Measurements from ENCODE around the gene UNCX. TPM values are rescaled to one million over a fixed set of nuclear protein-coding genes. Genes with fewer than 3 reads are reported as not detected.

Gene UNCX
- total RNA-seq = not detected

GRCh38 chr7:1232623-1233332 is at the start of gene UNCX:
Gene UNCX (plus strand): TSS chr7:1232872. CDS start chr7:1233018, 146 bp downstream.
- no peaks in the 10 kb centered on the region for H3K4me1 ChIP-seq (replicated peaks)
- H3K36me3 ChIP-seq = no peaks in the 10 kb centered on the region
- WGBS = 4% methylated on average over 18 of the region's 81 CpGs
- H3K9me3 ChIP-seq = no peaks in the 10 kb centered on the region
- H3K27ac ChIP-seq = no peak within 1 kb of the TSS
- no peak for DNase-seq (ENCODE audit: low spot score)
- intact Hi-C loops (cut with DNase I) = no loop called here
- peaks cover 78% of the 10 kb centered on the region for H3K27me3 ChIP-seq (replicated peaks; ENCODE audit: insufficient read depth)
- TF ChIP-seq POLR2A (IDR thresholded peaks at IDR 0.05) (no peak), POLR2AphosphoS5 (IDR thresholded peaks at IDR 0.05) (no peak)
- no peak within 1 kb of the TSS for H3K4me3 ChIP-seq

GRCh38 chr7:1187127-1187526 is 45.5 kb upstream of the UNCX start:
- H3K36me3 ChIP-seq = no peaks in the 10 kb centered on the region
- no peak overlapping the region for H3K4me3 ChIP-seq
- WGBS = 84% methylated on average over 11 of the region's 11 CpGs
- DNase-seq (ENCODE audit: low spot score) = no peak
- intact Hi-C loops (cut with DNase I) = no loop called here
- H3K27me3 ChIP-seq (replicated peaks; ENCODE audit: insufficient read depth) = peaks cover 5% of the 10 kb centered on the region
- H3K4me1 ChIP-seq (replicated peaks) = no peaks in the 10 kb centered on the region
- TF ChIP-seq, protein P1, sequence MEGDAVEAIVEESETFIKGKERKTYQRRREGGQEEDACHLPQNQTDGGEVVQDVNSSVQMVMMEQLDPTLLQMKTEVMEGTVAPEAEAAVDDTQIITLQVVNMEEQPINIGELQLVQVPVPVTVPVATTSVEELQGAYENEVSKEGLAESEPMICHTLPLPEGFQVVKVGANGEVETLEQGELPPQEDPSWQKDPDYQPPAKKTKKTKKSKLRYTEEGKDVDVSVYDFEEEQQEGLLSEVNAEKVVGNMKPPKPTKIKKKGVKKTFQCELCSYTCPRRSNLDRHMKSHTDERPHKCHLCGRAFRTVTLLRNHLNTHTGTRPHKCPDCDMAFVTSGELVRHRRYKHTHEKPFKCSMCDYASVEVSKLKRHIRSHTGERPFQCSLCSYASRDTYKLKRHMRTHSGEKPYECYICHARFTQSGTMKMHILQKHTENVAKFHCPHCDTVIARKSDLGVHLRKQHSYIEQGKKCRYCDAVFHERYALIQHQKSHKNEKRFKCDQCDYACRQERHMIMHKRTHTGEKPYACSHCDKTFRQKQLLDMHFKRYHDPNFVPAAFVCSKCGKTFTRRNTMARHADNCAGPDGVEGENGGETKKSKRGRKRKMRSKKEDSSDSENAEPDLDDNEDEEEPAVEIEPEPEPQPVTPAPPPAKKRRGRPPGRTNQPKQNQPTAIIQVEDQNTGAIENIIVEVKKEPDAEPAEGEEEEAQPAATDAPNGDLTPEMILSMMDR (IDR thresholded peaks at IDR 0.05) = no peak
- no peak for TF ChIP-seq POLR2A (IDR thresholded peaks at IDR 0.05)
- no peak for TF ChIP-seq POLR2AphosphoS5 (IDR thresholded peaks at IDR 0.05)
- no peak overlapping the region for H3K27ac ChIP-seq
- H3K9me3 ChIP-seq = no peaks in the 10 kb centered on the region

GRCh38 chr7:1188720-1189294 is 43.9 kb upstream of the UNCX start:
- DNase-seq (ENCODE audit: low spot score) = no peak
- no peak overlapping the region for H3K27ac ChIP-seq
- intact Hi-C loops (cut with DNase I) = no loop called here
- no peaks in the 10 kb centered on the region for H3K4me1 ChIP-seq (replicated peaks)
- TF ChIP-seq POLR2AphosphoS5 (IDR thresholded peaks at IDR 0.05) (no peak), POLR2A (IDR thresholded peaks at IDR 0.05) (no peak)
- TF ChIP-seq, protein P1 (IDR thresholded peaks at IDR 0.05) = no peak
- 81% methylated on average over 6 of the region's 6 CpGs for WGBS
- H3K36me3 ChIP-seq = no peaks in the 10 kb centered on the region
- H3K4me3 ChIP-seq = no peak overlapping the region
- H3K9me3 ChIP-seq = no peaks in the 10 kb centered on the region
- peaks cover 5% of the 10 kb centered on the region for H3K27me3 ChIP-seq (replicated peaks; ENCODE audit: insufficient read depth)

DNA sequence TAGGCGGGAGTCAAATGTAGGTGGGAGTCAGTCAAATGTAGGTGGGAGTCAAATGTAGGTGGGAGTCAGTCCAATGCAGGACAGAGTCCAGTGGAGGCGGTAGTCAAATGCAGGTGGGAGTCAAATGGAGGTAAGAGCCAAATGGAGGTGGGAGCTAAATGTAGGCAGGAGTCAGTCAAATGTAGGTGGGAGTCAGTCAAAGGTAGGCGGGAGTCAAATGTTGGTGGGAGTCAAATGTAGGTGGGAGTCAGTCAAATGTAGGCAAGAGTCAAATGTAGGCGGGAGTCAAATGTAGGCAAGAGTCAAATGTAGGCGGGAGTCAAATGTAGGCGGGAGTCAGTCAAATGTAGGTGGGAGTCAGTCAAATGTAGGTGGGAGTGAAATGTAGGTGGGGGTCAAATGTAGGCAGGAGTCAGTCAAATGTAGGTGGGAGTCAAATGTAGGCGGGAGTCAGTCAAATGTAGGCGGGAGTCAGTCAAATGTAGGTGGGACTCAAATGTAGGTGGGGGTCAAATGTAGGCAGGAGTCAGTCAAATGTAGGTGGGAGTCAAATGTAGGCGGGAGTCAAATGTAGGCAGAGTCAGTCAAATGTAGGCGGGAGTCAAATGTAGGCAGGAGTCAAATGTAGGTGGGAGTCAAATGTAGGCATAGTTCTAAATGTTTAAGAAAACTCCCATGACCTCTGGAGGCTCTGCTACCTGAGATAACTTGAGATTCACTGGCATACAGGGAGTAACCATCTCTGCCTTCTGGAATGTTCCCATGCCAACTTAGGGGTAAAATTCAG is 42.5 kb upstream of the UNCX start:
- TF ChIP-seq POLR2AphosphoS5 (IDR thresholded peaks at IDR 0.05) = no peak
- intact Hi-C loops (cut with DNase I) = loop anchor here (10.0 kb wide), 2 partner anchors 225 to 285 kb away; no protein-coding TSS in a partner anchor
- Histone ChIP-seq H3K27me3 (replicated peaks; ENCODE audit: insufficient read depth) (peaks cover 5% of the 10 kb centered on the region), H3K4me3 (no peak overlapping the region), H3K27ac (no peak overlapping the region), H3K36me3 (no peaks in the 10 kb centered on the region), H3K4me1 (replicated peaks) (no peaks in the 10 kb centered on the region), H3K9me3 (no peaks in the 10 kb centered on the region)
- WGBS = 90% methylated on average over 10 of the region's 10 CpGs
- no peak for DNase-seq (ENCODE audit: low spot score)

- peaks cover 1% of the 10 kb centered on the region for H3K27me3 ChIP-seq (replicated peaks; ENCODE audit: insufficient read depth)
- TF ChIP-seq, protein P1 (IDR thresholded peaks at IDR 0.05) = no peak
- TF ChIP-seq POLR2A (IDR thresholded peaks at IDR 0.05) (no peak), POLR2AphosphoS5 (IDR thresholded peaks at IDR 0.05) (no peak)
- no peak for DNase-seq (ENCODE audit: low spot score)
- no peak overlapping the region for H3K27ac ChIP-seq
- no peaks in the 10 kb centered on the region for H3K9me3 ChIP-seq
- intact Hi-C loops (cut with DNase I) = loop anchor here (10.0 kb wide), 2 partner anchors 223 to 283 kb away; no protein-coding TSS in a partner anchor
- H3K4me3 ChIP-seq = no peak overlapping the region
- WGBS = 60% methylated on average over 15 of the region's 15 CpGs
- no peaks in the 10 kb centered on the region for H3K4me1 ChIP-seq (replicated peaks)
- H3K36me3 ChIP-seq = no peaks in the 10 kb centered on the region
These were observed 40.4 kb upstream of the UNCX start for GRCh38 chr7:1192171-1192676.
